GM21447 (cell line): ENCODE results near the gene ELK4.

Experiments used
- ATAC-seq: cut with Tn5 transposase; IDR thresholded peaks from one replicate; pipeline ENCODE4 v1.9.1; 2021; ENCODE audit not compliant: unreplicated experiment

ELK4 gene

DNA sequence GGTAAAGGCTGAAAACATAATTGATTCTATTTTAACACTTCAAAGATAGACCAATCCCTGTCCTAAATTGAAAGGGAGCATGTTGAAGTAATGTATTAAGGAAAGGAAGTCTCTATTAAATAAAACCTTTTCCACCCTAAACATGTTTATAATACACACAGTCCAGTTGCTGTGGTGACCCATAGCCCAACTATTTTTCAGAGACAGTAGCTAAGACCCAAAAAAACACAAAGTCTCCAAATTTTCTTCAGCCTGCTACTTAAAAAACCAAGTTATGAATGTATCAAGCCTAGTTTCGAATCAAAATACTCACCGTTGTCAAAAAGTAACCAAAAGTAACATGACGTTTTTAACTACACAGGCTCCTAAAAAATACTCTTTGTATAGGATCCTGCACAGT lies 1.6 kb downstream of the ELK4 start:
- ATAC-seq = no peak

DNA sequence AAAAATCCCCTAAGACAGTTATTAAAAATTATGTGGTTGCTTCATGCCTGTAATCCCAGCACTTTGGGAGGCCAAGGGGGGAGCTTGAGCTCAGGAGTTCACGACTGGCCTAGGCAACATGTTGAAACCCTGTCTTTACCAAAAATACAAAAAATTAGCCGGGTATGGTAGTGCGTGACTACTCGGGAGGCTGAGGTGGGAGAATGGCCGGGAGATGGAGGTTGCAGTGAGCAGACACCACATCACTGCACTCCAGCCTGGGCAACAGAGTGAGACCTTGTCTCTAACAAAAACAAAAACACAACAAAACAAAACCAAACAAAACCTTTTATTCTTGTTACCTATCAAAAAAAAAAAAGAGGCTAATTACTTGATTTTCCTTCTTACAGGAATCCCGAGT lies 2.1 kb downstream of the ELK4 start:
- ATAC-seq = no peak

DNA sequence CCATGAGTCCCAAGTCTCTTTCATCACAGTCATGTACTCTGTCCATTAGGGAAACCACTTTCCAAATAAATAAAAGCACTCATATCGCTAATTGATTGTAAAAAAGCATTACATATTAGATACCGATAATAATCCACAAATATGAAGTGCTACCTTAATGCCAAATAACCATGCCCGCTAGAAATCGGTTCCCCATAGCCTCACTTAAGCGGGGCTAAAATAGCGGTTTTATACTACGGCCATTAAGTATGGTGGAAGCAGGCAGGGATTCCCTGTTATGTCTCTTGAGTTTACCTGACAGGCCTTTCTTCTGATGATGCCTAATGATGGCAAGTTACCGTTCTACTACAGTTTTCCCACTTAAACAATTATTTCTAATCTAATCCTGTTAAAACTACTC lies 3.9 kb downstream of the ELK4 start:
- no peak for ATAC-seq

GRCh38 chr1:205626216-205626615 lies 5.6 kb downstream of the ELK4 start:
- no peak for ATAC-seq

DNA sequence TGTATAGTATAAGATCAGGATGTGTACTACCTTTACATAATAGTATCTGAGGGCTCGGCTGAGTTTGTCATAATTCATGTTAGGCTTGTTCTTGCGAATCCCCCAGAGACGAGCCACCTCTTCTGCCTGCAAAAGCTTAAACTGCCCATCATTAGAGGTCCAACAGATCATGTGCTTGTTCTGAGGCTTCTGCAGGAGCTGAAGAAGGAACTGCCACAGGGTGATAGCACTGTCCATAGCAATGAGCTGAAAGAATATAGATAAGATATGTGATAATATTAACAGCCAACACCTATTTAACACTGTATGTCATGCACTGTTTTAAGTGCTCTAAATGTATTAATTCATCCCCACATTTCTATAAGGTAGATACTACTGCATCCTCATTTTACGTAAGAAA lies 8.2 kb downstream of the ELK4 start:
- ATAC-seq = no peak

- ATAC-seq = no peak
Observed at GRCh38 chr1:205620269-205620668, 11.5 kb downstream of the ELK4 start.

DNA sequence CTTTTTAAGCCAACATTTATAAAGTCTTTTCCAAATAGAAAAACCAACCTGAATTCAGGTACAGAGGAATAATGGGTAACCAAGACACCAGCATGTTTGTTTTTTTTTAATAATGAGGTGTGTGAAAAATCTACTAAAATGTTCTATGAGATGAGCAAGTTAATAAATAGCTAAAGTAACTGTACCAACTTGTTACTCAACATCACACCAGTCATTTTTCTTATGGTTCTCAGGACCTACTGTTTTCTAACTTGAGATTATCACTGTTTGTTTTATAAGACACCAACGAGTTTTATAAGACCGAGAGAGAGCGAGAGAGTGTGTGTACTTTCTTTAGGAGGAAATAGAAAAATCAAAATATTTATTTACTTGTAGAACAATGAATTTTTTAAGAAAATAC lies 12.4 kb downstream of the ELK4 start:
- no peak for ATAC-seq

GRCh38 chr1:205616563-205617293 lies 15.1 kb downstream of the ELK4 start:
- ATAC-seq = peak; percentile 73

DNA sequence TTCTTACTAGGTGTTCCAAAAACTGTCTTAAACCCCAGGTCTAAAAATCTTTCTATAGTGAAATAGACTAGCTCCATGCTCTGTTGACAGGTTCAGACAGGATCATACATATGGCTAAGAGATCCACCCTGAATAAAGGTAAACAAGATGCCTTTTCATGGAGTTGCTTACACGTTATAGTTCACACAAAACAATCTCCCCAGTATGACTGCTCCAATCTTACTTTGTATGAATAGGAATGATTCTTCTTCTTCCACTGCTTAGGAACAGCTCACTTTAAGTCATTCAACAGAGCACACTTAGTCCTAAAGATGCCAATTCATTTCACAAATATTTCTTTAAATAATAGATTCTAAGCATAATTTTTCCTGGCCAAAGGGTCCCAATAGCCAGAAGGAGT lies 16.0 kb downstream of the ELK4 start:
- ATAC-seq = no peak

DNA sequence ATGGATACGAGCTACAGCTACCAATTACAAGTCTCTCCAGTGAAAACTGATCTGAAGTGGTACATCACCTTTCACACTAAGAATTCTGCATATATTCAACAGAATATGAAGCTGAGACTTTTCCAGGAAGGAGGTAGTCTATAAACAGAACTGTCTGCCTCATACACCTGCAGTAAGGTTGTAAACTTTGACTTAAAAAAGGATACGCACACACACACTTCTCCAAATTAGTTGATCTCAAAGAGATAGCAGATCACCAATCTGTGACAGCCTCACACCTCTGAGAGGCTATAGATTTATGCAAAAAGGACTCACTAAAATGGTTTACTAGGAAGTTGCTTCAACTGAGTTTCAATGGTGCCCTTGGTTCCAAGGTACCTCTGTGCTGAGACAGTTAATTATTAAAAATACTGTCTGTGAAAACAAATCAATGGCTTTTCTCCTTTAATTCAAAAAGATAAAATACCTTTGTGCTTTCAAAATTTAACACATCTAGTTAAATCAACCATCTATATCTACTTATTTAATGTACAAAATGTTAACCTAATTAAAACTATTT lies 17.9 kb downstream of the ELK4 start:
- ATAC-seq = no peak

DNA sequence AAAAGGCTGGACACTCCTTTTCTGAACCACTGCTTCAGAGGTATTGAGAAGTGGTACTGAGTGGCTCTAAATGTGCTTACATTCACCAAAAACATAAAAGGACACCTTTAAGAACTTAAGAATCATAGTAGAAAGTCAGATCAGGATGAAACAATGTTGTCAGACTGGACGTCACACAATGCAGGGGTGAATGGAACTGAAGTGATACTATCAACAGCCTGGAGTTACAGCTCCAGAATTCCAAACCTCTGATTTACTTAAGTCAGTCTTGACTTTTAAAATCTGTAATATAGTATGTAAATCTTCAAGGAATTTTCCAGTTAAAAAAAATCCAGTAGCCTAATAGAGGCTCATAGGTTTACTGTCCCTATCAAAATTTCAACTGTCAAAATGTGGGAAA lies 19.3 kb downstream of the ELK4 start:
- ATAC-seq = no peak

GRCh38 chr1:205612104-205612503 lies 19.7 kb downstream of the ELK4 start:
- no peak for ATAC-seq

DNA sequence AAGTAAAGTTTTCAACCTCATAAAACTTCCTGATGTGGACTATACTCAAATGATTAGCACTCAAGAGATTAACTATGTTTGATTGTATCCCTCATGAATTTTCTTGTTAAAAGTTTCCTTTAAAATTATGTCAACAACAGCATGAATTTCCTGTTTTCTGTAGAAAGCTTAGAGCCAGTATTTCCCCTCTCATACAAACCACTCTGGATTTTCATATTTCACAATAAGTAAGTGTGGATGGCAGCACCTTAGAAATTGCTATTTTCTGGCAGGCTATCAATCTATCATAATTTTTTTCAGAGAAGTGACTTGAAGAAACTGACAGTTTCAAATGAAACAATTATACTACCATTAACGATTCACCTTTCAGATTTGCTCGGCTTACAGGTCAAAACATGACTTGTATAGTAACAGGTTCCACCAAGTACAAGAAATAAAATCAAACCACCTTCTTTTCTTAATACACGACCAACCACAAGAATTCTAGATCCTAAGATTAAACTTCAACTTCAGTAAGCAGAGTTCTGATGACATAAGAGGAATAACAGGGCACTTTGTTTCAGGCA lies 20.8 kb downstream of the ELK4 start:
- ATAC-seq = no peak

DNA sequence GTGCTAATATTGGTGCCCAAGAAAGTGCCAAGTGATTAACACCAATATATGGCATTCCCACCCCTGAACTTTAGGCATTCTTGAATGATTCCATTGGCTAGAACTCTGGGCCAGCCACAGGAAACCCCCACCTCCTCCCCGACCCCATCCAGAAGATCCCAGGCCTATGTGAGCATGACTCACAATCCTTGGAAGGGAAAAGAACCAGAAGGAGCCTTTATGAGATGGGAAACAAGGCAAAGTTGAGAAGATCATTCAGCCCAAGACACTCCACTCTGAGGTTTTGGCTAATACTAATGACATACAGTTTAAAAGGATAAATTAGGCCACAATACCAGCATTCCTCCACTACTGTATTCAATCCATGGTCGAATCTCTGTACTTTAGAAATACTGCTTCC lies 21.8 kb downstream of the ELK4 start:
- no peak for ATAC-seq

DNA sequence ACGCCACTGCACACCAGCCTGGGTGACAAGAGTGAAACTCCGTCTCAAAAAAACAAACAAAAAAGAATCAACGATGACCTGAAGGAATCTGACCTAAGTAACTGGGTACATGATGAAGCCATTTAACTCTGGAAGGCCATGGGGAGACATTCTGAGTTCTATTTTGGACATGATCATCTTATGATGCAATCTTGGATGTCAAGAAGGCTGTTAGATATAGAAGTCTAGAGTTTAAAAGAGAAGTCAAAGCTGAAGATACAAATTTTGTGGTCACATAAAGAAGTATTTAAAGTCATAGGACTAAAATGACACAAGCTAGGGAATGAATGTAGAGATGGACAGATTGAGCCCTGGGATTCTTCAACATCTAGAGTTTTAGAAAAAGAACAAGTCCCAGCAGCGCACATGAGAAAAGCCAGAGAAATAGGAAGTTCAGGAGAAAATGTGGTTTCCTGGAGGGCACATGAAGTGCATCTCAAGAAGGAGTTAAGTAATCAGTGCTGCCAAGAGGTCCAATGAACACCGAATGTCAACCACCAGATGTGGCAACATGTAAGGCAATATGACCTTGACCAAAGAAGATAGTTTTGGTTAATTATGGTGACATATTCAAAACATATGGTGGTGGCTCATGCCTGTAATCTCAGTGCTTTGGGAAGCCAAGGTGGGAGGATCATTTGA lies 26.8 kb downstream of the ELK4 start:
- no peak for ATAC-seq

- ATAC-seq = no peak
Observed at GRCh38 chr1:205604059-205604458, 27.8 kb downstream of the ELK4 start.

DNA sequence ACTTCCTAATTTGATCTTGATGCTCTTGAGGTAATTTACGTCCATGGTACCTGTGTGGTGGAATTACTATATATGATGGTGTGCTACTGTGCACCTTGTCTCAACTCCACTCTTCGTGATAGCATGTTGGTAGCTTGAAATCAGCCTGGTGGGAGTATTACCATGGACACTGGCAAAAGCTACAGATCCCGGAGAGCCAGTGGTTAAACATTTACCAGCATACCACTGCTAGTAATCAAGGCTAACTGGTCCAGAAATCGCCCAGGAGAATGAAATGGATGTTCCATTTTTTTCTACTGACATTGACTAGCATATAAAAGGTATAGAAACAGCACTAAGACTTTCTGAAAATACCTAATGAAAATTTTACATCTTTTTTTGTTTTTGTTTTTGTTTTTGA lies 30.6 kb downstream of the ELK4 start:
- no peak for ATAC-seq

DNA sequence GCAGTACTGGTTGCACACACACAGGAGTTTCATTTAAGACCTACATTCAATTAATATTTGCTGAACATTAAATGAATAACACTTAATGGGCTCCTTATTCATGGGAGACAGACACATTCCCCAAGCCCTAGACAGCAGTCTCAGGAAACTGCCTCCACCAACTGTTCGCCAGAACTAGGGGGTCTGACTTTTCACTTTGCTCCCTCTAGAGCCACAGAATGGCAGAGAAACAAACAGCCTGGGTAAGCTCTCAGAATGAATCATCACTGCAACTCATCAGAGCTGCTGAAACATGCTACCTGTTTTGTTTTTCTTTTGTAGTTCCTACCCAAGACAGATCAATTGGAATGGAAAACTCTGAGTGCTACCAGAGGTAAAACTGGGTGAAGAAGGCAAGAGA lies 31.7 kb downstream of the ELK4 start:
- ATAC-seq = peak; percentile 60

DNA sequence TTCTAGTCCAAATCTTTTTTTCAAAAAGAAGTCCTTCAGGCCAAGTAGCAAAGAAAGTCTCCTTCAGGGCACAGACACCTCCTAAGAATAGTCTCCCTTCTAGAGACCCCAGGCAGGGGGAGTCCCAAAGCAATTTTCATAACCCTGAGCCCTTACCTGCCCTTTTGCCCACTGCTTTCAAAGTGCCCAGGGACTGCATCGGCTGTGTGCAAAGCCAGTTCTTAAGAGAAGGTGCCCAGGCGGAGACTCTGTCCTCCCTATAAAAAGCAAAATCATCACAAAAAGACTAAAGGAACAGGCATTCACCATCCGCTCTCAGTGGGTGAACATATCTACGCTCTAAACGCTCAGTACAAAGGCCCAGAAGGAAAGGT lies 32.2 kb downstream of the ELK4 start:
- no peak for ATAC-seq

- no peak for ATAC-seq
Observed at GRCh38 chr1:205598841-205599668, 32.8 kb downstream of the ELK4 start.

DNA sequence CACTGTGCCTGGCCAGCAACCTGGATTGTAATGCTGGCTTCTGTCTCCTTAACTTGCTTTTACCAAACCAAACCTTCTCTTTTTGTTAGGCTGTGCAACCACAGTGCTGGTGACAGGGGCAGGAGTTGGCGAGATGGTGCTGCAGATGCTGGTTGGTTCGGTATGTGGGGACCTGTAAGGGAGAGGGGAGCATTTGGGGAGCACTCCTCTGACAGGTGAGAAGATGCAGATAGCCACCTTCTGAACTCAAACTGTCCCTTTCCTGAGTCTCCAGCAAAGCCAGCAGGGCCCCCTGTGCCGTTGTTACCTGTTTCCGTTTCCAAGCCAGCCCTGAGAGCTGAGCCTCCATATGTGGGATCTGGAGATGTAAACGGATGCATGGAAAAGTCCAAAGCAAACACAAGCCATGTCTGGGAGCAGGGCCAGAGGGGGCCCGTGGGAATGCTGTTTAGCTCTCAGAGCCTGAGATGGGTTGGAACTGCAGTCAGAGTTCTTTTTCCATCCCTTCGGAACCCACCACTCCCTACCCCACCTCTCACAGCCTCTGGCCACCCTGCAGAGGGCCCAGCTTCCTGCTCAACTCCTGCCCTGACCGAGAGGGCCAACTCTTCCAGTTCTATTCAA lies 34.0 kb downstream of the ELK4 start:
- ATAC-seq = no peak
